Choroid plexus epithelial cell (primary cell): ENCODE measurements around the gene ATP10A.
"Not testable (repeated sequence)": the region's sequence is repeated elsewhere in the genome, so short reads cannot be mapped to it uniquely, and the experiment has no call there.

ENCODE experiments used
- DNase-seq: peaks from one replicate; pipeline ENCODE4 v3.0.0-alpha.2; 2010; ENCODE audit warnings: low read depth
- H3K4me3 ChIP-seq: 2 replicates; pipeline ENCODE4 v1.5.1; 2011; ENCODE audit warnings: low read depth, mild to moderate bottlenecking, control low read depth, low read length, moderate library complexity
- TF ChIP-seq, protein P1 (sequence below): conservative IDR thresholded peaks from 2 replicates; pipeline ENCODE4 v1.5.1; 2011; ENCODE audit warnings: low read depth, mild to moderate bottlenecking, control low read depth, inconsistent platforms, low read length, moderate library complexity

Gene ATP10A

DNA sequence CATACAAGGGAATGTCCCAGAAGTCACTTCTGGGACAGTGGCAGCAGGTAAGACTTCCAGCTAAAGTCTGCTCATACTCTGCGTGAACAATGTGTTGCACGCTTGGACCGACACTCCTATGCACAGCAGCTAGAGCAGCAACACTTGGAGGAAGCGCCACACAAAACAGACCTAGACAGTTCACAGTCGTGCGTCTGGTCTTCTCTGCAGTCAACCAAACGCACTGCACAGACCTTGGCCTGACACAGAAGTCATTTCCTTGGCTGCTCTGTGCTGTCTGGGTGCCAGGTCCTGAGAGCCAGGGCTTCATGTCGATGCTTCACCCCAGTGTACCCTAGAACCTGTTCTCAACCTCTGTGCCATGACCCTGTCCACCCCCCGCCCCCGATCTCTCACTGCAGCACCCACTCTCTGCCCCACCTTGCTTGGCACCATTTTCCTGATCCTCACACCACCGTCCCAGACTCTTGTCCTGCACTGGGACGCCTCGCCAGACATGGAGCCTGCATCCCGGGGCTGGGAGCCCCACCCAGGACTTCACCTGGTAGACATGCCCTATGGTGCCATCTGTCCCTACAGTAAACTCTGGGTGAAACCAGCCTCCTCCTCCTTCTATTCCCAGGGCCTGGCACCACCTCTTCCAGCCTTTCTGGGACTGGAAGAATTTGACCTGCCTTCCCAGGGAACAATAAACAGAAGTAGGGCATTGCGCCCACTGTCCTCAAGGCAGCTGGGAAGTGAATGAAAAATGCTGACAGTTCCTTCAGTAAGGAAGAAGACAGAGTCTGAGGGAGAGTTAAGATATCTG is 3.1 kb downstream of the ATP10A start:
- H3K4me3 ChIP-seq = no peak overlapping the region
- TF ChIP-seq, protein P1, sequence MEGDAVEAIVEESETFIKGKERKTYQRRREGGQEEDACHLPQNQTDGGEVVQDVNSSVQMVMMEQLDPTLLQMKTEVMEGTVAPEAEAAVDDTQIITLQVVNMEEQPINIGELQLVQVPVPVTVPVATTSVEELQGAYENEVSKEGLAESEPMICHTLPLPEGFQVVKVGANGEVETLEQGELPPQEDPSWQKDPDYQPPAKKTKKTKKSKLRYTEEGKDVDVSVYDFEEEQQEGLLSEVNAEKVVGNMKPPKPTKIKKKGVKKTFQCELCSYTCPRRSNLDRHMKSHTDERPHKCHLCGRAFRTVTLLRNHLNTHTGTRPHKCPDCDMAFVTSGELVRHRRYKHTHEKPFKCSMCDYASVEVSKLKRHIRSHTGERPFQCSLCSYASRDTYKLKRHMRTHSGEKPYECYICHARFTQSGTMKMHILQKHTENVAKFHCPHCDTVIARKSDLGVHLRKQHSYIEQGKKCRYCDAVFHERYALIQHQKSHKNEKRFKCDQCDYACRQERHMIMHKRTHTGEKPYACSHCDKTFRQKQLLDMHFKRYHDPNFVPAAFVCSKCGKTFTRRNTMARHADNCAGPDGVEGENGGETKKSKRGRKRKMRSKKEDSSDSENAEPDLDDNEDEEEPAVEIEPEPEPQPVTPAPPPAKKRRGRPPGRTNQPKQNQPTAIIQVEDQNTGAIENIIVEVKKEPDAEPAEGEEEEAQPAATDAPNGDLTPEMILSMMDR = no peak
- no peak for DNase-seq

DNA sequence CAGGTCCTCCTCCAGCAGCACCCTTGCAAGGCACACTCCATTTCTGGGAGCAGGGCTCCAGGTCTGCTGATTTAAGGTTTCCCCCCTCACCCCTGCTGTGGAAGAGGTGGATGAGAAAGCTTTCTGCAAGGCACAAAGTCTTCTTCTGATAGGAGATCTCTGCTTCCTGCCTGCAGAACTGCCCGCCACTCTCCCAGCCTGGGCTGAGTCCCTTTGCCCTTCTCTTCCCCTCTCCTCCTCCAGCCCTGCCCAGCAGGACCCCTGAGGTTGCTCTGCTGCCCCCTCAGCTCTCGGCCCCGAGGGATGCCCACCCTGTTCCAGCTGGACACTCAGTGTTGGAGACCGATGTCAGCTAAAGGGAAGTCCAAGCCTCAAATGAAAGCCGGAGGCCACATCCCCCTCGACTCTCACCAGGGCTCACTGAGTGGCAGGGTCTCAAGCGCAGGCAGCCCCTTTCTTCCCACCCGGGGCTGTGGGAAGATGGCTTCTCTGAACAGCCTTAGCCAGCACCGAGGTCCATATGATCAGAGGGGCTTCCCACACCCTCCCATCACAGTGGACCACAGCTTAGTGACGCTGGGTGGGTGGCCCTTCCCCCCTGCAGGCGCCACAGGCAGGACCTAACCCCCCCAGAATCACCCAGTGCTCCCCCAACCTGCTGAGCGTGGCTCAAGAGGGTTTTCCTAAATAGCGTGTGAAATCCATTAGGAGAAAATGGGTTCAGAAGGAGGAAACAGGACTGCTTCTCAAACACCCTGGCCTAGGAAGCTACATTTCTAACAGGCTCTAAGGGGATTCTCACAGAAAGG is 4.0 kb downstream of the ATP10A start:
- no peak overlapping the region for H3K4me3 ChIP-seq

DNA sequence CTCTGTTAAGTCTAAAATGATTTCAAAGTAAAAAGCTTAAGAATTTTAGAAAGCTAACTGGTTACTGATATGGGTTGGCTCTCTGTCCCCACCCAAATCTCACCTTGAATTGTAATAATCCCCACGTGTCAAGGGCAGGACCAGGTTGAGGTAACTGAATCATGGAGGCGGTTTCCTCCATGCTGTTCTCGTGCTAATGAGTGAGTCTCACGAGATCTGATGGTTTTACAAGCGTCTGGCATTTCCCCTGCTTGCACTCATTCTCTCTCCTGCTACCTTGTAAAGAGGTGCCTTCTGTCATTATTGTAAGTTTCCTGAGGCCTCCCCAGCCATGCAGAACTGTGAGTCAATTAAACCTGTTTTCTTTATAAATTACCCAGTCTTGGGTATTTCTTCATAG is 7.1 kb downstream of the ATP10A start:
- DNase-seq, H3K4me3 ChIP-seq: not testable (repeated sequence)

More for the DNA sequence above, 4.0 kb downstream of the ATP10A start:
- TF ChIP-seq, protein P1 = no peak
- no peak for DNase-seq

DNA sequence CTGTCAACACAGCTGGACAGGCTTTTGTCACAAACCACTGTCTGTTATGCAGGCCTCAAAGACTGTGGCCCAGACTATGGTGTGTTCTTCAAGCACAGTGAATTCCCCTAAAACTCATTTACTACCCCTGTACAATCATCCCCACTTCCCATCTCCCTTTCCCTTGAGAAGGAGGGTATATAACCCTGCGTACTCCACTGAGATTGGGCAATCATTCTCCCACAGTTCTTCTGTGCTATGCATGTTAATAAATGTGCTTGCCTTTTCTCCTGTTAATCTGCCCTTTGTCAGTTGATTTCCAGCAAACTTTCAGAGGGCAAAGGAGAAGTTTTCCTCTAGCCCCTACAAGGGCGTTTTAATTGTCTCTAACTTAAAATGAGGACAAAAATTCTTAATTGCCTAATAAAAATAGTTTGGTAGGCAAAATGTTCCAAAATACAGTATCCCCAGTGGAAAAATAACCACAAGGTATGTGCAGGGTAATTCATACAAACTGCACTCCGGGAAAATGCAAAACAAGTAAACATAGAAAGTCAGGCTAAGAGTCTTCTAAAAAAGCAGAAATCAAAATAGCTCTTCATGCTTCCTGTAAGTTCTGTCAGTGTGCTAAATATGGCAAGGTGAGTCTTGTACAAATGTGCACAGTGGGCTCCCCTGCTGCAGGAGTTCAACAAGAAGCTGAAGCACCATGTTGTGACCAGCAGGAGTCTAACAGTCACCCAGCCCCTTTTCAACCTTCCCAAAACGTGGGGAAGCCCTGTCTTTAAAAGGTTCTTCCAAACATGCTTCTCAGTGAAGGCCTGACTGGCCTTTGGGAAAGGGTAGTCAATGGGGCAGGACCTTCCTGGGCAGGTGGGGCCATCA is 10.2 kb downstream of the ATP10A start:
- H3K4me3 ChIP-seq = no peak overlapping the region
- DNase-seq = no peak
- TF ChIP-seq, protein P1 = no peak

DNA sequence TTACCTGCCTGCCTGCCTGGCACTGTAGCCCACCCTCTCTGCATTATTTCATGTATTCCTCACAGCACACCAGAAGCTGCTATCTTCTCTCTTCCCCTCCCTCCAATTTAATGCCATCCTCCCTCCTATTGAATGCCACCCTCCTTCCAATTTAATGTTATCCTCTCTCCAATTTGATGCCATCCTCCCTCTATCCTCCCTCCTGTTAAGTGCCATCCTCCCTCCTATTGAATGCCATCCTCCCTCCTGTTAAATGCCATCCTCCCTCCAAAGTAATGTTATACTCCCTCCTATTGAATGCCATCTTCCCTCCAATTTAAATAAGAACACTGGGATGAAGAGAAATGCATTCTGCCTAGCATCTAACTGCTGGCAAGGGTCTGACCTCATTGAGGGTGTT is 11.1 kb downstream of the ATP10A start:
- TF ChIP-seq, protein P1 = no peak

DNA sequence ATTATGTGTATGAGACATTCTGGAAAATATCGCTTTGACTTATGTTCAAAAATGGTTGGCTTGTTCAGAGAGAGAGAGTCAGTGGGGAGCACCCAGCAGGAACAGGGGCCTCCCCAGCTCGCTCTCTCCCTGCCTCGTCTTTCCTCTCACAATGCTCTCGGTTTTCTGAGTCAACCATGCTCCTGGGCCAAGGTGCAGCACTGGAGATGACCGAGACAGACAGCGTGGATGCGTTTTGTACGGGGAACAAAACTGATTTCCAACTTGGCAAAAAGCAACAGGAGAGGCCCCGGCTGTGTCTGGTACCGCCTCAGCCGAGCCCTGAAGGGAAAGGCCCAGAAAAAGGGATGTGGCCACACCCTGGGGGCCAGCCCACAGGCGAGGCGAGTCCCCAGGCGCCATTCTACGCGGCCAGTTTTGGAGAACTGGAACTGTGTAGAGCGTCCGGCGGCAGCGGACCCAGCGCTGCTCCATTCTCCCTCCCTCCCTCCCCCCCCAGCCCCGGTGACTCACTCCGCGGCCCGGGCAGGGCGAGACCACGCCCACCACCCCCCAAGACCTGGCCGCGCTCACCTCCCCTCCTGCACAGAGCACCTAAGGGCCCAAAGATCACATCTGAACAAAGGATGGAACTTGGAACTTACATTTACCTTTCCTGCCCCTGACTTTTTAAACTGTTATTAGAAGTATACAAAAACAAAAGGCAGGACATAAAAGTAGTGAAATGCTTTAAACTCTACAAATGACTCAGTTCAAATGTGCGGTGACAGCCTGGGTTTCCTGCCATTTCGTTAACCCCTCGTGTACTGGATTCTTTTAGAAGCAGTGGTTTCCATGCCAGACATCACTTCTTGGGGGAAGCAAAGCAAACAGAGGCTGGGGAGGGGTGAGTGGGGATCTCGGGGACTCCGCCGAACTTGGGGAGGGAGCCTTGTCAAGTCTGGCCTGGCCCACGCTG is 12.7 kb downstream of the ATP10A start:
- DNase-seq = peak; percentile 13
- TF ChIP-seq, protein P1 = no peak
- H3K4me3 ChIP-seq = peak overlapping the region; percentile 33

More for the DNA sequence above, 11.1 kb downstream of the ATP10A start:
- H3K4me3 ChIP-seq = no peak overlapping the region
- DNase-seq = no peak
